Inflammatory macrophage (primary cell): ENCODE results near the gene CHURC1.

Experiments
- DNase-seq, 2 donors: peaks; one replicate each; pipeline ENCODE4 v3.0.0-alpha.2; 2020 to 2022

CHURC1 gene

DNA sequence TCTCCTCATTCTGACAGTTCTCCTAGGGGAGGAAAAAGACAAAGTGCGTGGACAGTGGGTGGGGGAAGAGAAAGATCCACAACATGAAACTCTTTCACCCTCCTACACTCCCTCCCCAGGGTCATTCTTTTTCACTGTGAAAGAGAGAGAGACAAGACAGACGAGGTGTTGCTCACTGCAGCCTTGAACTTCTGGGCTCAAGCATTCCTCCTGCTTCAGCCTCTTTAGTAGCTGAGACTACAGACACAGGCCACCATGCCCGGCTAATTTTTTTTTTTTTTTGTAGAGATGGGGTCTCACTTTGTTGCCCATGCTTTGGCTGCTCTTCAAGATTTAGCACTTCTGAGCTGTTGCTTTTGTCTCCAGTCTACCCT lies 25.5 kb downstream of the CHURC1 start:
- DNase-seq, result no peak

DNA sequence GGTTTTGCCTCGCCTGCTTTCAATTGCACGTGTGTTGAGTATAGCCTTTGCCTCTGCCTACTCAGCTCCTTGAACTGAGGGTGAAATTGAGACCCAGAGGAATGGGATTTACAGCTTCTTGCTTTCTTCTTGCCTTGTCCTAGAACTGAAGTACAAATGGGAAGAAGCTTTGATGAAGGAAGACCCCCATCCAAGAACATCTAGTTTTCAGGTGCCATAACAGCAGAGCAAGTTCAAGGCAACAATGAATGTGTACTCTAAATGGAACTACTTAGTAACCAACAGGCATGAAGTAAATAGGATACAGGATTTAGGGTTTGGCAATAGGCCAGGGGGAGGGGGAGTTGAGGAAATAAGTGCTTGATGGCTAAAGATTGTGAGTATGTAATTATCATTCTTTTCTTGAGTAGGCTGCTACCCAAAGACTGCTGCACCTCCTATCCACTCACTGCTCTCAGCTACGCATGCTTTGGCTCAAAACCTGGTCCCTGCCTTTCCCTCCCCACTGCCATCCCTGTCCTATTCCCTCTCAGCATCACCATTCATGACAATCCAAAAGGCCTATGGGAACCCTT lies 26.2 kb downstream of the CHURC1 start:
- no peak for DNase-seq

DNA sequence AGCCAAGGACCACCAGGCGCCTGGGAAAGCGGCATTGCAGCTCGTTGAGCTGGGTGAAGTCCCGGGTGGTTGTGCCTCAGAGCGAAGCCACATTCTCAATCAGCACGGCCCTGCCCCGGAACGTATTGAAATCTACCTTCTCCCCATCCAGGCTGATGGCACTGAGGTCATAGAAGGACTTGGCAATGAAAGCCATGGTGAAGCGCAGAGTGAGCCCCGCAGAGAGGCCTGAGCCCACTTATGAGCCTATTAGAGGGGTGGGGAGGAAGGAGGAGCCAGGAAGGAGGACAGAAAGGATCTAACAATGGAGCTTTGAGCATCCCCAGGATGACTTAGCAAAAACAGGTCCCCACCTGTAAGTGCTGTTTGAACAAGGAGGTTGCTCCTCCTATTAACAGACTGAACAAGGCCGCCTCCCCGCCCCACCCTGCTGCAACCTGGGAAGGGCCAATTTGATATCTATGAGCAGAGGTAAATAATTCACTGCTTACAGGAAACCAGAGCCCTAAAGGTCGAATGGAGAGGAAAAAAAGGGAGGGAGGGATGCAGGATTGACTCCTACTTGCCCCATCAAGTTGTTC lies 28.4 kb downstream of the CHURC1 start, which contains the start of gene GPX2:
TSS of gene GPX2 (minus strand) at position 215 of the 581 bp plus-strand sequence. CDS start at position 196, 19 bp downstream.
- no peak for DNase-seq

DNA sequence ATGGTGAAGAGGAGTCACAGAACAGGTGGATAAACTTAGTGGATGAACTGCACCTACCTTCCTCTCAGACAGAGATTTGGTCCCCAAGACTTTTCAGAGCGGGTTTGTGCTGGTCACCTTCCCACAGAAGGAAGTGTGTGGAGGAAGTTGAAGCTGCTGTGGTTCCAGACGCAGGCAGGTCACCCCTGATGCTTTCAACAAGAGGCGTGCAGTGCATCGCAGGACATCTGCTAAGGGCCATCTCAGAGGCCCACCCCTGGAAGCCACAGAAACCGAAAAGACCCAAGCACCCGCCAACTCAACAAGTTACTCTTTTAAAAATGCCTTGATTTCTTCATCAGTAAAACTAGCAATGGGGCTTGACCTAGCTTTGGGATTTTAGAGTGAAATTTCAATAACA lies 29.3 kb downstream of the CHURC1 start:
- no peak for DNase-seq

- no peak for DNase-seq
Measured at GRCh38 chr14:64944041-64944440, 29.8 kb downstream of the CHURC1 start.

DNA sequence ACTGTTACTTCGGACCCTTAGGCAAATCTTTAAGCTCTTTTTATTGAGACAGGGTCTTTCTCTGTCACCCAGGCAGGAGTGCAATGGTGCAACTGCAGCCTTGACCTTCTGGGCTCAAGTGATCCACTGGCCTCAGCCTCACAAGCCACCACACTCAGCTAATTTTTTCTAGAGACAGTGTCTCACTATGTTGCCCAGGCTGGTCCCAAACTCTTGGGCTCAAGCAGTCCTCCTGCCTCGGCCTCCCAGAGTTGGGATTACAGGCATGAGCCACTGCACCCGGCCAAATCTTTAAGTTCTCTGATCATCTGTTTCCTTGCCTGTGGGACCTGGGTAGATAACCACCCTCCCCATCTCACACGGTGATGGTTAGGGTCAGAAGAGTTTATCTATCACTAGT lies 30.6 kb downstream of the CHURC1 start:
- DNase-seq, result no peak

GRCh38 chr14:64945431-64946178 lies 31.4 kb downstream of the CHURC1 start:
- DNase-seq, result no peak

DNA sequence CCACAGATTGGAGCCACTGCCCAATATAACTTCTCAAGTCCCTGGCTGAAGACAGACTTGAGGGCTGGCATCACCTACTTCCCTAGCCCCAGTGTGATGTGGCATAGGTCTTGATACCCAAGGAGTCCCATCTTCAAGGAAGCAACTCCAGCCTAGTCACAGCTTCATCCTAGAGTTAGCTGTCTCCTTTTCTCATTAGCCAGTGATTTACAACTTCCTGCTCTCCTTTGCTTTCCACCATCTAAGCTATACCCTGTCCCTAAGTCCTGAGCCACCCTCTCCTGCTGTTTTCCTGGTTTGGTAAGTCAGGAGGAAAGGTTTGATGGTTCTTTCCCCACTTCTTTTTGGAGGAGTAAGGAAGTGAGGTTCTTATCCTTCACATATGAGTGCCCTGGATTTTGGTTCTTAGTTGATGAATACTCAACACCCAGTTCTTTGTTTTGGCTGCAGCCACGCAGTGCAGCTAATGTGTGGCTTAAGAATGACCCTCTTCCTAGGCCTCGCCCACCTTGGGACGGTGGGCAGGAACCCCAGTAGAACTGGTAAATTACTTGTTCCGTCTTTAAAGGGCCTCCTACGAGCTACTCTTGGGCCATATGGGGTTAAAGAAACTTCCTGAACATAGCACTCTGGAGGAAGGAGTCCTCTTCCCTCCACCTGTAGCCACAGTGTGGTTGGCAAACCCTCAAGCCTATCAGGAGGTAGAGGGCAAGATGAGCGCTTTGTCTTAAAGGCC lies 32.2 kb downstream of the CHURC1 start:
- no peak for DNase-seq

GRCh38 chr14:64947710-64948611 lies 33.7 kb downstream of the CHURC1 start:
- no peak for DNase-seq

DNA sequence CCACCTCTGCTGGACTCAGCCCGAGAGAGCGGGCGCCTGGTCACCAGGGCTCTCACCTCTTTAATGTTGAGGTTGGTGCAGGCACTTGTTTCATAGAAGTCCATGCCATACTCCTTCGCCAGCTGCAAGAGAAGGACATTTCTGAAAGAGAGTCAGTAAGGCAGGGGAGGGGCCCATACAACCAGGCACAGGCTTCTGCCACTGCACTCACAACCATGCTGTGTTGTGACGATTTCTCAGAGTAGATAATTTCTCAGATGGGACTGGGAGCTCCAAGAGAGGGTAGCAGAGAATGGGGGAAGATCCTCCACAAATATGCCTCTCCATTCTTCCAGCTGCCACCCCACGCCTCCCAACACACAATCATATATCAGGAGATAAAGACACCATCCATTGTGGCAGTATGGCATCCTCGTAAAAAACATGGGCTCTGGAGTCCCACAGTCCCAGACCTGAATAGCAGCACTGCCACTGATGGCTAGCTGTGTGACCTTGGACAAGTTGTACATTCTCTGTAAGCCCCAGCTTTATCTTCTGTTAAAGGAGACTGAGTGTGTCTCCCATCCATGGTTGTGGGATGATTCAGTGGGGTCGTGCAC lies 34.5 kb downstream of the CHURC1 start:
- DNase-seq, result no peak

- DNase-seq, result no peak
Measured at GRCh38 chr14:64950889-64951288, 36.6 kb downstream of the CHURC1 start.

DNA sequence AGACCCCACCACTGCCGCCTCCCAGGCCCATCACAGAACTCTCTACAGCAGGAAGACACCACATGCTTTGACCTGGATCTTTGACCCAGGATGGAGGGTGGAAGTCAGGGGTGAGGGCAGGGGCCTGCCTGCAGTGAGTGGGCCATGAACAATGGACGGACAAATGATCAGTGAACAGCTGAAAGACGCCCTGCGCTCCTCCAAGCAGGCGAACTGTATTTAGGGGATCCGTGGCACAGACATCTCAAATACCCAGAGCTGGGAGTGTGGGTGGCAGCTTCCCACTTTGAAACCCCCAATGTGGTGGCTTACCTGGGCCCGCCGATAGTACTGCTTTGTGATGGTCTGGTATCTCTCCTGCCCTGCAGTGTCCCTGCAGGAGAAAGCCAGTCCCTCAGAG lies 37.0 kb downstream of the CHURC1 start:
- no peak for DNase-seq

DNA sequence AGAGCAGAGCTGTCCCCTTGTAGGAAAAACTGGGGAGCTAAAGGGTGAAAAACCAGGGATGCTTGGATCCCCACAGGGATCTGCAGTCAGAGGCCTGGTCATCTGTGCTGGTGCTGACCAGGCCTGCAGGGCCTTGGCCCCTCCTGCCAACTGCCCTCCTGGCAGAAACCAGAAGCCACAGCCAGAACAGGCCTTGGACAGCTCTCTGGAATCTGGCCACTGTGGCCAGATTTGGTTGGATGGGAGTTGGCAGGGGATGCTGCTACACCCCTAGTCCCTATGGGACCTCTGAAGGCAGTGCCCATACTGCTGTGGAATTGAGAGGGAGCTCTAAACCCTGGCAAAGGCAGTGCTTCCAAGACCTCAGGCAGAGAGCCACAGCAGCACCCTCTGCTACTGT lies 37.5 kb downstream of the CHURC1 start:
- no peak for DNase-seq

DNA sequence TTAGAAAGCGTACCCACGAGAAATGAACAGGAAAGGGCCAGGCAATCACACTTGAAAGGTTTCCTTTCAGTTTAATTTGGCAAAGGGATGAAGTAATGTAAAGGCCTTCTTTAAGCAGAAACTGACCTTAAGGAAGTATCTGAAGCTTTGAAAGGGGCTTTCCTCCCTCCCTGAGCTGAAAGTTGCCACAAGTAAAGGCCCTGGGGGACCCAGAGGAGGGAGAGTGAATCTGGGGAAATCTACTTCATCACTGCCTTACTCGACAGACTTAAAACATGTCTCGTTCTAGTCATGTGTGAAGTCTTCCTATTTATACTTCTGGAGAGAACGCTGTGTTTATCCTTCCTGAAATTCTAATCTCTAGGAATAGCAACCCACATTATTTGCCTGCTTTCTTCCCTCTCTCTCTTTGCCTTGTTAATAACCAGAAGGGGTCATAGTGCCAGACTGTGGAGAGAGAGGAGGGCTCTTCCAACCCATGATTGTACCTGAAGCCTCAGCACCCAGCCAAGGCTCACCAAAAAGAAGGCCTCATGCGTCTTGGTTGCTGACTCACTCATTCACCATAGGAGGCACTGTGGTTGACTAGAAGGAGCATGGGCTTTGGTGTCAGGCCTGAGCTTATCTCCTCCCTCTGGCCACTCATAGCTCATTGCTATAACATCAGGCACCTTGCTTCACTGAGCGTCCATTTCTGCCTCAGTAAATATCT lies 38.5 kb downstream of the CHURC1 start:
- DNase-seq, result no peak

DNA sequence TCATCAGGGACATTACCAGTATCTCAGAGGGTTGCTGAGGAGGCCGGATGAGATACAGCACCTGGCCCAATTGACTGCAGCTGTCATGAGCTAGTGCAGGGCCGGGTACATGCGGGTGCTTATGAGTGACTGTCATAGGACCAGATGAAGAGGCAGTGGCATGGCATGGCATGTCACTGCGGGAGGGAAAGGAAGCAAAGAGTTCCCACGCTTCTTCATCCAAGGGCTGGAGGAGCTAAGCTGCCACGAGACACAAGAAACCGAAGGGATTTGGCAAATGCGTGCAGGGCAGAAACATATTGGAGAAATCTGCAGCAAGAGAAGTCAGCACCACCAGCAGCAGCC lies 39.0 kb downstream of the CHURC1 start:
- DNase-seq, result no peak

DNA sequence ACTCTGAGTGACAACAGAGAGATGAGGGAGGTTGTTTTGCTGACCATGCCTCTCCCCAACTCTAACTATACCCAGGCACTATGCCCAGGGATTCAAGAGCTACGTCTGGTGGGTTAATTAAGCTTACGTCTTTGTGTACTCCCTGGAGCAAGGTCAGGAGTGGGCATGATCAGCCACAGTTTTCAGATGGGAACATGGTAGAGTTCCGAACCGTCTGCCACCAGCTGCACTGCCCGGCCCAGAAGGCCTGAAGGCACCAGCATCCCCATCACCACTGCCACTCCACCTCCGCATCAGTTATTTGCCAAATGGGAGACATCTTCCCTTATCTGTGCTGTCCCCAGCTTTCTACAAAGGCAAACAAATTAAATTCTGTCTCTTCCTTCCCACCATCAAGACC lies 39.4 kb downstream of the CHURC1 start:
- DNase-seq, result no peak

DNA sequence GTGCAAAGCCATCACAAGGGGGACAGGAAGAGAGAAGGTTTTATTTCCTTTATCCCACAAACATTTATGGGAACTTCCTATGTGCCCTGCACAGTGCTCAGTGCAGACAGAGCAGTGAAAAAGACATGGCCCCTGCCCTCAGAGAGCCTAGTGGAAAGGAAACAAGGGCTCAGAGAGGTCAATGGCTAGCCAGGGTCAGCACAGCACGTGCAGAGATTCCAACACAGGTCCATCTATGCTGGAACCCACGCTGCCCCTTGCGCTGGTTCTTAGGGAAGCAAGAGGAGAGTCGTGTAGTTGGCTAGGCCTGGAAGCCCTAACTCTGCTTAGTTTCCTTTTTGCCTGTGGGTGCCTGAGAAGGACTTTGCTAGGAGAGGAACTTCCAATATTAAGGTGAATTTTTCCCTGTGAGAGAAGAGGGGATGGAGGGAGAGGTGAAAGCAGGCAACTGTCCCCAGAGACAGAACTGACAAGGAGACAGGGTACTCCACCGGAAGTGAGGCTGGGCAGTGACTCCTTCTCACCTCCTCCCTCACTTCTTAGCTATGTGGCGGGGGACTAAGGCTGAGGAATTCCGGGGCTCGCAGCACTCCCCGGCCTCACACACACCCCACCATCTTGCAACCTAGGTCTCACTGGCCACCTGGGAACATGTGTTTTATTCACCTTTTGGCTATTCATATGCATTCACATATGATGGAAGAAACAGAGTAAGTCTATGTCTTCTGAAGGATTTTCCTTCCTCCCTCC lies 40.4 kb downstream of the CHURC1 start:
- no peak for DNase-seq

DNA sequence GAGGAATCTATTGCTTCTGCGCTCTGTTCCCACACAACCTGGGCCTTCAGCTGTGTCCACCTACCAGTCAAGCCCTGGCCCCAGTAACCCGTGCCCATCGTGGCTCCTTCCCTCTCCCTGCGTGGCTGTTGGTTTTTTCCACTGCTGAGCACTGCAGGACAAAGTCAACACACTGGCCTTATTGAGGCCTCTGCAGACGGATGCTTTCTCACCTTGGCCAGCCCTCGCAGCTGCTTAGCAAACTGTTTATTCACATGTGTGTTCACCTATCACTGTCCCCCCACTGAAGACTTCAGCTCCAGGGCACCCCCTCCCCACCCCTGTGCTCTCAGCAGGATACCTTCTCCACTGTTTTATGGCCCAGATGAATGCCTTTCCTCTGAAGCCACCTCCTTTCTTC lies 41.0 kb downstream of the CHURC1 start:
- DNase-seq, result no peak

DNA sequence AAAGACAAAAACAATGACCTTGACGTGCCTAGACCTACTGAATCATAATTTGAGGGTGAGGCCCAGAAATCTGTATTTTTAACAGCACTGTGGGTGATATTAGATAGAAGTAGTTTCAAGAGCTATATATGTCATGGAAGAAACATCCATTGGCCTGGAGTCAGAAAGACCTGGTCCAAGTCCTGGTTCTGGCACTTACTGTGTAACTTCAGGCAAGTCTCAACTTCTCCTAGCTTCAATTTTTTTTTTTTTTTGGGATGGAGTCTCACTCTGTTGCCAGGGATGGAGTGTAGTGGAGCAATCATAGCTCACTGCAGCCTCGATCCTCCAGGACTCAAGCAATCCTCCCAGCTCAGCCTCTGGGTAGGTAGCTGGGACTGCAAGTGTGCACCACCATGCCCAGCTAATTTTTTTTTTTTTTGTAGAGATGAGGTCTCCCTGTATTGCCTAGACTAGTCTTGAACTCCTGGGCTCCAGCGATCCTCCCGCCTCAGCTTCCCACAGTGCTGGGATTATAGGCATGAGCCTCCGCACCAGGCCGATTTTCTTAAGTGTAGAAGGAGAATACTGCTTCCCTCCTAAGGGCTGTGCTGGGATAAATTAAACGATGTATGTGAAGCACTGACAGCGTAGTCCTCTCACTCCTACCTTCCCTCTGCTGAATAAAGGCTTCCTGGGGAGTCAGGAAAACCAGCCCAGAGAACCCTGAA lies 42.6 kb downstream of the CHURC1 start:
- no peak for DNase-seq

DNA sequence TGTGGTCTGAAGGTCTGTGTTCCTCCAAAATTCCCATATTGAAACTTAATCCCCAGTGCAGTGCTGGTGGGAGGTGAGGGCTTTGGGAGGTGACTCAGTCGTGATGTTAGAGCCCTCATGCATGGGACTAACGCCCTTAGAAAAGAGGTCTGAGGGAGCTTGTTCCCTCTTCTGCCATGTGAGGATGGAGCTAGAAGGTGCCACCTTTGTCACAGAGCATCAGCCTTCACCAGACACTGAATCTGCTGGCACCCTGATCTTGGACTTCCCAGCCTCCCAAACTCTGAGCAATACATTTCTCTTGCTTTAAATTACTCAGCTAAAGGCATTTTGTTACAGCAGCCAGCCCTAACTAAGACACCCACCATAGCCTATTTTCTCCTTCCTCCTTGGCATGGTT lies 43.9 kb downstream of the CHURC1 start:
- no peak for DNase-seq
